Trophoblast cell (in vitro differentiated cells and primary cell): Measurements from ENCODE around the gene CNP.
"Not testable (repeated sequence)": the region's sequence is repeated elsewhere in the genome, so short reads cannot be mapped to it uniquely, and the experiment has no call there.

Experiments used
- DNase-seq, 2 donors: peaks; one replicate each; pipeline ENCODE4 v3.0.0-alpha.2; 2016
- H2AFZ ChIP-seq: 2 replicates; pipeline ENCODE4 v1.6.1; 2013; ENCODE audit warnings: low read length, moderate library complexity, mild to moderate bottlenecking; ENCODE audit not compliant: insufficient read depth, poor library complexity
- H2AK5ac ChIP-seq: 2 replicates; pipeline ENCODE4 v1.6.1; 2013; ENCODE audit warnings: mild to moderate bottlenecking, low read length
- H2BK120ac ChIP-seq: 2 replicates; pipeline ENCODE4 v1.6.1; 2013; ENCODE audit warnings: low read length, mild to moderate bottlenecking, moderate library complexity; ENCODE audit not compliant: insufficient read depth, poor library complexity
- H2BK12ac ChIP-seq: 2 replicates; pipeline ENCODE4 v1.6.1; 2013; ENCODE audit warnings: mild to moderate bottlenecking, low read length, moderate library complexity
- H2BK5ac ChIP-seq: 2 replicates; pipeline ENCODE4 v1.6.1; 2013; ENCODE audit warnings: low read length, low read depth, moderate library complexity, mild to moderate bottlenecking; ENCODE audit not compliant: poor library complexity
- H3K14ac ChIP-seq: 2 replicates; pipeline ENCODE4 v1.6.1; 2013; ENCODE audit warnings: mild to moderate bottlenecking, low read length
- H3K18ac ChIP-seq: 2 replicates; pipeline ENCODE4 v1.6.1; 2013; ENCODE audit warnings: mild to moderate bottlenecking, low read length
- H3K23ac ChIP-seq: 2 replicates; pipeline ENCODE4 v1.6.1; 2013; ENCODE audit warnings: low read length
- H3K27ac ChIP-seq: 2 replicates; pipeline ENCODE4 v1.5.1; 2013; ENCODE audit warnings: low read depth, mild to moderate bottlenecking, inconsistent platforms, low read length, moderate library complexity
- H3K27me3 ChIP-seq: 2 replicates; pipeline ENCODE4 v1.6.1; 2013; ENCODE audit warnings: inconsistent platforms, mild to moderate bottlenecking, low read length, moderate library complexity; ENCODE audit not compliant: insufficient read depth
- H3K36me3 ChIP-seq, 2 experiments: 1 replicate in 1 of 2; 2 replicates in 1 of 2; pipeline ENCODE4 v1.6.1; 2013; ENCODE audit warnings: low read length in 2 of 2, mild to moderate bottlenecking in 2 of 2, moderate library complexity in 1 of 2; ENCODE audit not compliant: insufficient read depth in 2 of 2, control insufficient read depth in 1 of 2
- H3K4ac ChIP-seq: 2 replicates; pipeline ENCODE4 v1.6.1; 2013; ENCODE audit warnings: low read depth, mild to moderate bottlenecking, low read length, moderate library complexity
- H3K4me1 ChIP-seq, 2 experiments: 1 replicate in 1 of 2; 2 replicates in 1 of 2; pipeline ENCODE4 v1.6.1; 2013; ENCODE audit warnings: low read length in 2 of 2, mild to moderate bottlenecking in 2 of 2, moderate library complexity in 1 of 2; ENCODE audit not compliant: insufficient read depth in 2 of 2, control insufficient read depth in 1 of 2
- H3K4me2 ChIP-seq: 2 replicates; pipeline ENCODE4 v1.6.1; 2013; ENCODE audit warnings: inconsistent platforms, mild to moderate bottlenecking, low read length, moderate library complexity
- H3K4me3 ChIP-seq: 2 replicates; pipeline ENCODE4 v1.5.1; 2013; ENCODE audit warnings: mild to moderate bottlenecking, low read depth, low read length, inconsistent platforms
- H3K79me1 ChIP-seq: one replicate; pipeline ENCODE4 v1.6.1; 2013; ENCODE audit warnings: low read length
- H3K79me2 ChIP-seq: 2 replicates; pipeline ENCODE4 v1.6.1; 2013; ENCODE audit warnings: low read length, mild to moderate bottlenecking; ENCODE audit not compliant: control insufficient read depth, insufficient read depth, poor library complexity
- H3K9ac ChIP-seq: 2 replicates; pipeline ENCODE4 v1.6.1; 2013; ENCODE audit warnings: mild to moderate bottlenecking, low read length
- H3K9me3 ChIP-seq: 2 replicates; pipeline ENCODE4 v1.6.1; 2013; ENCODE audit warnings: low read depth, mild to moderate bottlenecking, control low read depth, inconsistent platforms, low read length; ENCODE audit not compliant: insufficient read depth
- H4K12ac ChIP-seq: 2 replicates; pipeline ENCODE4 v1.6.1; 2013; ENCODE audit warnings: low read depth, mild to moderate bottlenecking, low read length, moderate library complexity
- H4K8ac ChIP-seq: 2 replicates; pipeline ENCODE4 v1.6.1; 2013; ENCODE audit warnings: low read depth, mild to moderate bottlenecking, low read length, moderate library complexity
- H4K91ac ChIP-seq: one replicate; pipeline ENCODE4 v1.6.1; 2013; ENCODE audit warnings: low read depth, mild to moderate bottlenecking, low read length, moderate library complexity
- WGBS: extraction: QIAGEN DNeasy Blood & Tissue Kit; methylation state at CpG from one replicate; pipeline ENCODE4 v1.1.7; 2013; ENCODE audit warnings: missing lambda C conversion rate; ENCODE audit not compliant: insufficient read length, insufficient coverage; ENCODE audit errors: extremely low coverage; 5-methylcytosine and 5-hydroxymethylcytosine counted together

Gene CNP

GRCh38 chr17:41928693-41929251 lies 37.8 kb upstream of the CNP start:
- Histone ChIP-seq H3K18ac (peak overlapping the region; percentile 58), H2AK5ac (no peak overlapping the region), H3K79me2 (no peaks in the 10 kb centered on the region), H4K12ac (no peak overlapping the region), H3K9ac (no peak overlapping the region), H3K9me3 (no peaks in the 10 kb centered on the region), H3K4me3 (no peak overlapping the region), H3K27me3 (no peaks in the 10 kb centered on the region), H3K27ac (no peak overlapping the region), H3K4me1 (peaks cover 3 to 6% of the 10 kb centered on the region in 2 experiments), H2AFZ (peak overlapping the region; percentile 58), H4K91ac (no peak overlapping the region), H2BK12ac (peak overlapping the region; percentile 74), H2BK120ac (no peak overlapping the region), H3K36me3 (no peaks in the 10 kb centered on the region), H3K79me1 (peaks cover 2% of the 10 kb centered on the region), H4K8ac (peak overlapping the region; percentile 48), H2BK5ac (no peak overlapping the region), H3K4me2 (no peak overlapping the region), H3K4ac (peak overlapping the region; percentile 21), H3K23ac (no peak overlapping the region), H3K14ac (no peak overlapping the region)
- WGBS = no CpG with 5 or more reads among the region's 6 CpGs
- no peak for DNase-seq

GRCh38 chr17:41930009-41930832 lies 36.4 kb upstream of the CNP start, which contains the start of gene ODAD4:
Gene ODAD4 (plus strand): TSS chr17:41930617. CDS start chr17:41930724, 107 bp downstream.
- H3K9ac ChIP-seq = peak within 1 kb of the TSS; percentile 64
- DNase-seq = peak; percentile 99
- H2BK120ac ChIP-seq = peak within 1 kb of the TSS; percentile 37
- WGBS = no CpG with 5 or more reads among the region's 43 CpGs
- H2AK5ac ChIP-seq = no peak within 1 kb of the TSS
- no peaks in the 10 kb centered on the region for H3K36me3 ChIP-seq
- peak within 1 kb of the TSS; percentile 82 for H3K14ac ChIP-seq
- H4K12ac ChIP-seq = peak within 1 kb of the TSS; percentile 74
- H4K8ac ChIP-seq = peak within 1 kb of the TSS; percentile 90
- H3K79me1 ChIP-seq = peaks cover 2% of the 10 kb centered on the region
- H3K18ac ChIP-seq = peak within 1 kb of the TSS; percentile 47
- H3K4ac ChIP-seq = no peak within 1 kb of the TSS
- H3K4me3 ChIP-seq = peak within 1 kb of the TSS; percentile 69
- no peaks in the 10 kb centered on the region for H3K9me3 ChIP-seq
- H2AFZ ChIP-seq = peak within 1 kb of the TSS; percentile 87
- peak within 1 kb of the TSS; percentile 26 for H2BK5ac ChIP-seq
- peak within 1 kb of the TSS; percentile 75 for H3K27ac ChIP-seq
- no peak within 1 kb of the TSS for H3K23ac ChIP-seq
- H4K91ac ChIP-seq = peak within 1 kb of the TSS; percentile 25
- peaks cover 3 to 6% of the 10 kb centered on the region in 2 experiments for H3K4me1 ChIP-seq
- peak within 1 kb of the TSS; percentile 21 for H2BK12ac ChIP-seq
- H3K27me3 ChIP-seq = no peaks in the 10 kb centered on the region
- H3K79me2 ChIP-seq = no peaks in the 10 kb centered on the region
- H3K4me2 ChIP-seq = peak within 1 kb of the TSS; percentile 98

- H3K23ac ChIP-seq, H3K79me2 ChIP-seq, H2BK120ac ChIP-seq, H3K18ac ChIP-seq, DNase-seq, H4K91ac ChIP-seq, H2AK5ac ChIP-seq, H2BK5ac ChIP-seq, H3K9ac ChIP-seq, H3K79me1 ChIP-seq, H3K4ac ChIP-seq, H3K4me1 ChIP-seq, H3K36me3 ChIP-seq, H3K27ac ChIP-seq, H3K27me3 ChIP-seq, H2BK12ac ChIP-seq, H4K12ac ChIP-seq, H3K14ac ChIP-seq, H3K9me3 ChIP-seq: not testable (repeated sequence)
- Histone ChIP-seq H2AFZ (peak overlapping the region; percentile 81), H3K4me3 (peak overlapping the region; percentile 57), H4K8ac (peak overlapping the region; percentile 90), H3K4me2 (peak overlapping the region; percentile 98)
- WGBS = no CpG with 5 or more reads among the region's 18 CpGs
These were observed 35.8 kb upstream of the CNP start for GRCh38 chr17:41930833-41931156.

- H4K8ac ChIP-seq, H3K9ac ChIP-seq, H2BK5ac ChIP-seq, H3K27ac ChIP-seq, H2BK120ac ChIP-seq, DNase-seq, H3K4me3 ChIP-seq, H3K4me2 ChIP-seq, H3K4ac ChIP-seq, H3K14ac ChIP-seq, H3K9me3 ChIP-seq, H3K79me2 ChIP-seq, H3K23ac ChIP-seq, H2BK12ac ChIP-seq, H3K36me3 ChIP-seq, H3K4me1 ChIP-seq, H4K91ac ChIP-seq, H3K27me3 ChIP-seq, H2AK5ac ChIP-seq, H3K18ac ChIP-seq, H3K79me1 ChIP-seq, H4K12ac ChIP-seq, H2AFZ ChIP-seq: not testable (repeated sequence)
- WGBS = no CpG with 5 or more reads among the region's 4 CpGs
These were observed 34.9 kb upstream of the CNP start for GRCh38 chr17:41931715-41932114.
